A549 (cell line): ENCODE measurements around the gene ALPI. TPM values are rescaled to one million over a fixed set of nuclear protein-coding genes. Genes with fewer than 3 reads are reported as not detected.

Experiments
- ATAC-seq, 2 experiments: fragments of 200-7000 bp in 1 of 2; fragments of >200 bp in 1 of 2; cut with Nextera tagmentation in 1 of 2; cut with Tn5 transposase in 1 of 2; 3 replicates each; pipeline versions ENCODE4 v1.8.0 to v1.9.1; 2018 to 2020; ENCODE audit warnings: mild to moderate bottlenecking in 1 of 2, moderate library complexity in 1 of 2
- CTCF ChIA-PET: fragments of 300-600 bp; sonication (Branson Sonifier 250); formaldehyde crosslinking; extraction: SDS; loops from one replicate; lab custom pipeline; 2021; ENCODE audit warnings: antibody characterized with exemption, inconsistent platforms; lab: Yijun Ruan, JAX
- POLR2A ChIA-PET: fragments of 350-600 bp; formaldehyde crosslinking; extraction: SDS; loops from one replicate; lab custom pipeline; 2021; ENCODE audit warnings: antibody characterized with exemption, inconsistent platforms; lab: Yijun Ruan, JAX
- DNase-seq, 2 experiments: peaks; one replicate each; pipeline versions ENCODE4 v3.0.0 to v3.0.0-alpha.2; 2011 to 2016; ENCODE audit warnings: low read depth in 1 of 2, low spot score in 1 of 2
- FAIRE-seq: peaks from 2 replicates; lab custom pipeline; 2011; peaks lifted over from hg19 to GRCh38; lab: Jason Lieb, UNC
- H3K27ac ChIP-seq, 2 experiments: fragments of >200 bp; sonication (Bioruptor Twin); formaldehyde crosslinking; 3 replicates each; pipeline ENCODE4 v1.5.1; 2016 to 2017
- H3K4me1 ChIP-seq: fragments of >200 bp; sonication (Bioruptor Twin); formaldehyde crosslinking; 3 replicates; pipeline ENCODE4 v1.6.1; 2016
- H3K4me2 ChIP-seq: fragments of >200 bp; sonication (Bioruptor Twin); formaldehyde crosslinking; 3 replicates; pipeline ENCODE4 v1.6.1; 2016
- H3K4me3 ChIP-seq: fragments of >200 bp; sonication (Bioruptor Twin); formaldehyde crosslinking; 3 replicates; pipeline ENCODE4 v1.5.1; 2016
- H3K9me3 ChIP-seq: fragments of >200 bp; sonication (Bioruptor Twin); formaldehyde crosslinking; 3 replicates; pipeline ENCODE4 v1.6.1; 2016
- CEBPB ChIP-seq, 2 experiments: fragments of >200 bp in 1 of 2; sonication (Bioruptor Twin) in 1 of 2; formaldehyde crosslinking in 1 of 2; IDR thresholded peaks; 2 replicates each; pipeline ENCODE4 v1.6.1; 2012 to 2016
- CHD2 ChIP-seq: fragments of 150-350 bp; IDR thresholded peaks from 2 replicates; pipeline ENCODE4 v1.6.1; 2014; ENCODE audit warnings: low read length; ENCODE audit not compliant: partially characterized antibody
- EHF ChIP-seq: fragments of 250-450 bp; sonication (Bioruptor Pico); IDR thresholded peaks from 2 replicates; pipeline ENCODE4 v1.5.0; 2020; ENCODE audit warnings: mild to moderate bottlenecking
- HOXB13 ChIP-seq: fragments of 250-450 bp; sonication (Bioruptor Pico); IDR thresholded peaks from 2 replicates; pipeline ENCODE4 v1.5.0; 2020; ENCODE audit warnings: low read depth, mild to moderate bottlenecking, moderate library complexity
- JUN ChIP-seq, 2 experiments: fragments of >200 bp; sonication (Bioruptor Twin); formaldehyde crosslinking; IDR thresholded peaks; 2 replicates in 1 of 2; 3 replicates in 1 of 2; pipeline ENCODE4 v1.6.1; 2016 to 2017
- KDM5A ChIP-seq: fragments of 200-600 bp; sonication (generic); IDR thresholded peaks from 2 replicates; pipeline ENCODE4 v1.6.1; 2016; ENCODE audit warnings: antibody characterized with exemption, mild to moderate bottlenecking
- MYC ChIP-seq: IDR thresholded peaks from 2 replicates; pipeline ENCODE4 v1.6.1; 2012; ENCODE audit warnings: mild to moderate bottlenecking, inconsistent platforms, low read length, improper control_type of control experiment, borderline replicate concordance
- NPAS2 ChIP-seq: fragments of 250-450 bp; sonication (Bioruptor Pico); IDR thresholded peaks from 2 replicates; pipeline ENCODE4 v1.8.0; 2022; ENCODE audit warnings: mild to moderate bottlenecking, moderate library complexity, borderline replicate concordance
- NR3C1 ChIP-seq: fragments of >200 bp; sonication (Bioruptor Twin); formaldehyde crosslinking; IDR thresholded peaks from 3 replicates; pipeline ENCODE4 v1.6.1; 2017
- RAD21 ChIP-seq, 2 experiments: fragments of >200 bp in 1 of 2; sonication (Bioruptor Twin) in 1 of 2; formaldehyde crosslinking in 1 of 2; IDR thresholded peaks in 1 of 2; conservative IDR thresholded peaks in 1 of 2; 2 replicates in 1 of 2; 3 replicates in 1 of 2; pipeline ENCODE4 v1.6.1; 2012 to 2018; ENCODE audit warnings: inconsistent platforms in 1 of 2
- RARB ChIP-seq: fragments of 250-450 bp; sonication (Bioruptor Pico); IDR thresholded peaks from 2 replicates; pipeline ENCODE4 v1.8.0; 2021; ENCODE audit warnings: mild to moderate bottlenecking, moderate library complexity
- RFX5 ChIP-seq: fragments of 450-650 bp; IDR thresholded peaks from 2 replicates; pipeline ENCODE4 v1.7.1; 2014; ENCODE audit warnings: antibody characterized with exemption, mild to moderate bottlenecking, moderate library complexity
- RNF2 ChIP-seq: fragments of 200-600 bp; sonication (generic); IDR thresholded peaks from 2 replicates; pipeline ENCODE4 v1.6.1; 2016; ENCODE audit warnings: low read depth, mild to moderate bottlenecking, antibody characterized with exemption, moderate library complexity, borderline replicate concordance
- TFCP2L1 ChIP-seq: fragments of 250-450 bp; sonication (Bioruptor Pico); IDR thresholded peaks from 2 replicates; pipeline ENCODE4 v1.5.0; 2021; ENCODE audit warnings: mild to moderate bottlenecking
- ZNF302 ChIP-seq: fragments of 250-450 bp; sonication (Bioruptor Pico); IDR thresholded peaks from 2 replicates; pipeline ENCODE4 v1.9.0; 2021; ENCODE audit warnings: inconsistent platforms, mild to moderate bottlenecking, moderate library complexity
- ZSCAN20 ChIP-seq: fragments of 250-450 bp; sonication (Bioruptor Pico); IDR thresholded peaks from 2 replicates; pipeline ENCODE4 v1.8.0; 2022; ENCODE audit warnings: mild to moderate bottlenecking, moderate library complexity
- WGBS: methylation state at CpG from one replicate; pipeline ENCODE4 v1.1.6; 2017; ENCODE audit errors: missing lambda C conversion rate; 5-methylcytosine and 5-hydroxymethylcytosine counted together
- polyA plus RNA-seq, 4 experiments: library from polyadenylated mRNA; depleted of rRNA in 3 of 4; stranded (reverse); fragments of >200 nt; fragmentation: RNase III in 1 of 4; extraction: RNeasy Plus Mini Kit Qiagen cat#74134 plus additional on column Dnase treatment in 1 of 4; gene quantifications; 2 replicates in 3 of 4; 3 replicates in 1 of 4; pipeline ENCODE4 v1.2.3, GENCODE V29; 2011 to 2017
- TF ChIP-seq, protein P1 (sequence below): fragments of 250-450 bp; sonication (Bioruptor Pico); IDR thresholded peaks from 2 replicates; pipeline ENCODE4 v1.5.0; 2021; ENCODE audit warnings: mild to moderate bottlenecking, moderate library complexity, borderline replicate concordance
- TF ChIP-seq, protein P2 (sequence below): IDR thresholded peaks from 2 replicates; pipeline ENCODE4 v1.6.1; 2012; ENCODE audit warnings: low read depth, borderline replicate concordance
- TF ChIP-seq, protein P3 (sequence below): fragments of >200 bp; sonication (Bioruptor Twin); formaldehyde crosslinking; IDR thresholded peaks from 3 replicates; pipeline ENCODE4 v1.6.1; 2016

ALPI gene
- polyA plus RNA-seq, 2 of the 4 experiments (the other 2 are of a cell fraction): 0.05 TPM; not detected in 1

DNA sequence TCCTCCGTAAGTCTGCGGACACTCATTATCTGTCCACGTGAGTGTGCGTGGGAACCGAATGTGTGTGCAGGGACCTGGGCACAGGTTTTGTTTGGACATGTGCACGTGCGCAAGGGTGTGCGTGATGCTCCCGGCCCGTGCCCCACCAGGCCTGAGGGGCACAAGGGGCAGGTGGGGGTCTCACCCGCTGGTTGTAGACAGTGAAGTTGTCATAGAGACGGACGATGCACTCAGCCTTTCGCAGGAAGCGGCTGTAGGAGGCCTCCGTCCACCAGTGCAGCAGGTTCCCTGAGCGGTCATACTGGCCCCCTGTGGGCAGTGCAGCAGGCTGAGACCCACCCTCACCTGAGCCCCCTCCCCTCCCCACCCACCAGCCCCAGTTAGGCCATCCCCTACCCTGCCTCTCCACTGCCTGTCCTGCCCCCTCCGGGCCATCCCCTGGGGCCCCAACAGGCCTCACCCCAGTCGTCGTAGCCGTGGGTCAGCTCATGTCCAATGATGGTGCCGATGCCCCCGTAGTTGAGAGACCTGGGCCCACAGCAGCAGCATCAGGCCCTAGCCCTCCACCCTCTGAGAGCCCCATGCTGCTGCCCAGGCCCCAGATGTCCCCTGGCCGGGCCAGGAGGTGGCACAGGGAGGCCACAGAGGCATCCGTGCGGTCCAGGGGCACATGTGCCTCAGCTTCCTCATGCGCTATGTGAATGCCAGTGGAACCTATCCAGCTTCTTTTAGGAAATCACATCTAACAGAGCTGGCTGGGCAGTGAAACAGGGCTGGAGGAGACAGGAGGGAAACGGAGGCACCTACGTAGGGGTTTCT lies 25.6 kb downstream of the ALPI start:
- POLR2A ChIA-PET: no interaction called here
- no peak for FAIRE-seq
- TF ChIP-seq MYC (no peak), EHF (CRISPR knock-in tag) (no peak), TFCP2L1 (CRISPR knock-in tag) (no peak), RFX5 (no peak), CEBPB (IDR thresholded peaks at IDR 0.05) (no peak), RNF2 (no peak), RARB (CRISPR knock-in tag) (no peak), JUN (IDR thresholded peaks at IDR 0.05) (no peak)
- TF ChIP-seq, all 56 proteins: peak for 0
- DNase-seq: no peak
- 77% methylated on average over 27 of the region's 29 CpGs for WGBS
- no peak for ATAC-seq
- CTCF ChIA-PET: interaction anchor here (1.2 to 1.5 kb wide), 4 partner anchors 8 to 41 kb away, joined by 3 to 4 read pairs (median 3); no protein-coding TSS in a partner anchor
- H3K4me1 ChIP-seq: no peaks in the 10 kb centered on the region
- H3K9me3 ChIP-seq: no peaks in the 10 kb centered on the region
- no peak overlapping the region for H3K27ac ChIP-seq
- no peak overlapping the region for H3K4me3 ChIP-seq
- no peak overlapping the region for H3K4me2 ChIP-seq

DNA sequence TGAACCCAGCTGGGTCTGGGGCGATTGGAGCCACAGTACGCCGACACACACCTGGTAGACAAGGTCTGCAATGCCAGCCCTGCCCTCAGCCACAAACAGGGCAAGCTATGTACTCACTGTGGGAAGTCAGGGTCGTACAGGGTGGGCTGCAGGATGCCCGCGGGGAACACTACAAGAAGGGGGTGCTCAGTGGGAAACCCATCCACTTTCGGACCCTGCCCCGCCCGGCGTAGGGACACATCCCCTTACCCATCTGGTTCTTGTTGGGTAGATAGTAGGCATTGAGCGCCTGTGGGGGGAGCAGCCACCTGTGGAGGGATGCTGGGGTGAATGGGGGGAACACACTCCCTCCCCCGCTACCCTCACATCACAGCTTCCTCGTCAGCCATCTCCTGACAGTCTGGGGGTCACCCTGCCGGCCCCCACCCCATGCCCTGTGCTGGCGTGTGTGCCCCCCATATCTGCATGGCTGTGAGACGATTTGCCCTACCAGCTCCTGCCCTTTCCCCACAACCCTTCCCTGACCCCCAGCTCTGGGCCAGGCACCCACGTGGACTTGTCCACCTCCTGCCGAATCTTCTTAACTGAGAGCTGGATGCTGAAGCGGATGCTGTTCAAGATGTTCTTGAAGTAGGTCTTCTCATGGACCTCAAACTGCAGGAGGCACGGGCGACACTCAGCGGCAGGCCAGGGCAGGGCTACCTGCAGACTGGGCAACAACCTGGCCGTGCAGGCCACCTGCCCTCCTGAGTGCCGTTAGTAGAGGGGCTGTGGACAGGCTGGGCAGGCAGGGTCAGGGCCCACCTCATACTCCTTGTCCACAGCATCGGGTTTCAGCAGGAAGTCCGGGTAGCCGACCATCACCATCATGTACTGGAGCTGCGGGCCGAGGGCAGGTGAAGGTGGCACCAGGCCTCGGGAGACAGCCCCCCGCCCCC lies 26.6 kb downstream of the ALPI start:
- Histone ChIP-seq H3K4me1 (peaks cover 6% of the 10 kb centered on the region; the same call in 1 of the 3 replicates), H3K4me2 (no peak overlapping the region), H3K9me3 (no peaks in the 10 kb centered on the region), H3K4me3 (no peak overlapping the region), H3K27ac (no peak overlapping the region)
- FAIRE-seq: no peak
- CTCF ChIA-PET: interaction anchor here (0.7 to 1.5 kb wide), 5 partner anchors 9 to 40 kb away, joined by 3 to 4 read pairs (median 3); no protein-coding TSS in a partner anchor
- POLR2A ChIA-PET: no interaction called here
- TF ChIP-seq KDM5A: no peak
- TF ChIP-seq, protein P1, sequence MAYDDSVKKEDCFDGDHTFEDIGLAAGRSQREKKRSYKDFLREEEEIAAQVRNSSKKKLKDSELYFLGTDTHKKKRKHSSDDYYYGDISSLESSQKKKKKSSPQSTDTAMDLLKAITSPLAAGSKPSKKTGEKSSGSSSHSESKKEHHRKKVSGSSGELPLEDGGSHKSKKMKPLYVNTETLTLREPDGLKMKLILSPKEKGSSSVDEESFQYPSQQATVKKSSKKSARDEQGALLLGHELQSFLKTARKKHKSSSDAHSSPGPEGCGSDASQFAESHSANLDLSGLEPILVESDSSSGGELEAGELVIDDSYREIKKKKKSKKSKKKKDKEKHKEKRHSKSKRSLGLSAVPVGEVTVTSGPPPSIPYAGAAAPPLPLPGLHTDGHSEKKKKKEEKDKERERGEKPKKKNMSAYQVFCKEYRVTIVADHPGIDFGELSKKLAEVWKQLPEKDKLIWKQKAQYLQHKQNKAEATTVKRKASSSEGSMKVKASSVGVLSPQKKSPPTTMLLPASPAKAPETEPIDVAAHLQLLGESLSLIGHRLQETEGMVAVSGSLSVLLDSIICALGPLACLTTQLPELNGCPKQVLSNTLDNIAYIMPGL (CRISPR knock-in tag): no peak
- TF ChIP-seq RAD21 (conservative IDR thresholded peaks at IDR 0.05 in 1 of 2, IDR thresholded peaks at IDR 0.05 in 1 of 2): no peak
- no peak for TF ChIP-seq NPAS2 (CRISPR knock-in tag)
- no peak for TF ChIP-seq HOXB13 (CRISPR knock-in tag)
- no peak for TF ChIP-seq CHD2
- no peak for TF ChIP-seq NR3C1
- TF ChIP-seq ZNF302 (CRISPR knock-in tag): no peak
- TF ChIP-seq, protein P2, sequence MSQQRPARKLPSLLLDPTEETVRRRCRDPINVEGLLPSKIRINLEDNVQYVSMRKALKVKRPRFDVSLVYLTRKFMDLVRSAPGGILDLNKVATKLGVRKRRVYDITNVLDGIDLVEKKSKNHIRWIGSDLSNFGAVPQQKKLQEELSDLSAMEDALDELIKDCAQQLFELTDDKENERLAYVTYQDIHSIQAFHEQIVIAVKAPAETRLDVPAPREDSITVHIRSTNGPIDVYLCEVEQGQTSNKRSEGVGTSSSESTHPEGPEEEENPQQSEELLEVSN: no peak
- TF ChIP-seq ZSCAN20 (CRISPR knock-in tag): no peak
- TF ChIP-seq, protein P3, sequence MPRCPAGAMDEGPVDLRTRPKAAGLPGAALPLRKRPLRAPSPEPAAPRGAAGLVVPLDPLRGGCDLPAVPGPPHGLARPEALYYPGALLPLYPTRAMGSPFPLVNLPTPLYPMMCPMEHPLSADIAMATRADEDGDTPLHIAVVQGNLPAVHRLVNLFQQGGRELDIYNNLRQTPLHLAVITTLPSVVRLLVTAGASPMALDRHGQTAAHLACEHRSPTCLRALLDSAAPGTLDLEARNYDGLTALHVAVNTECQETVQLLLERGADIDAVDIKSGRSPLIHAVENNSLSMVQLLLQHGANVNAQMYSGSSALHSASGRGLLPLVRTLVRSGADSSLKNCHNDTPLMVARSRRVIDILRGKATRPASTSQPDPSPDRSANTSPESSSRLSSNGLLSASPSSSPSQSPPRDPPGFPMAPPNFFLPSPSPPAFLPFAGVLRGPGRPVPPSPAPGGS: no peak
- TF ChIP-seq, all 56 proteins: peak for 0
- ATAC-seq: no peak
- no peak for DNase-seq
- WGBS: 54% methylated on average over 23 of the region's 31 CpGs
